Ecto neural progenitor cell (in vitro differentiated cells): Measurements from ENCODE around the gene RNF150.
"Not testable (repeated sequence)": the region's sequence is repeated elsewhere in the genome, so short reads cannot be mapped to it uniquely, and the experiment has no call there.

Experiments used
- DNase-seq: peaks from one replicate; pipeline ENCODE4 v3.0.0-alpha.2; 2018; ENCODE audit warnings: low spot score

RNF150 gene

DNA sequence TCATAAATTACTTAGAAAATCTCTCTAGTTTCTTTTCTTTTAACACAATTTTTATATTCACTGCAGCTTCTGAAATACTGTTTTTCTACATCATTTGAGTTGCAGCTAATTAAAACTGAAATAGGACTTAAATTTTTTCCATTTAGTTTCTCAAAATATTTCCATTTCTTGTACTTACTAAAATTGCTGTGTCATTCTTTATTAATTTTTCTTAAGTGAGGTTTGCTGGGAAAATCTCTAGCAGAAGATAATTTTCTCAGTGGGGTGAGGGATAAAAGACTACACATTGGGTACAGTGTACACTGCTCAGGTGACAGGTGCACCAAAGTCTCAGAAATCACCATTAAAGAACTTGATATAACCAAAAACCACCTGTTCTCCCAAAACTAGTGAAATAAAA, 57.7 kb downstream of the RNF150 start:
- DNase-seq = no peak

DNA sequence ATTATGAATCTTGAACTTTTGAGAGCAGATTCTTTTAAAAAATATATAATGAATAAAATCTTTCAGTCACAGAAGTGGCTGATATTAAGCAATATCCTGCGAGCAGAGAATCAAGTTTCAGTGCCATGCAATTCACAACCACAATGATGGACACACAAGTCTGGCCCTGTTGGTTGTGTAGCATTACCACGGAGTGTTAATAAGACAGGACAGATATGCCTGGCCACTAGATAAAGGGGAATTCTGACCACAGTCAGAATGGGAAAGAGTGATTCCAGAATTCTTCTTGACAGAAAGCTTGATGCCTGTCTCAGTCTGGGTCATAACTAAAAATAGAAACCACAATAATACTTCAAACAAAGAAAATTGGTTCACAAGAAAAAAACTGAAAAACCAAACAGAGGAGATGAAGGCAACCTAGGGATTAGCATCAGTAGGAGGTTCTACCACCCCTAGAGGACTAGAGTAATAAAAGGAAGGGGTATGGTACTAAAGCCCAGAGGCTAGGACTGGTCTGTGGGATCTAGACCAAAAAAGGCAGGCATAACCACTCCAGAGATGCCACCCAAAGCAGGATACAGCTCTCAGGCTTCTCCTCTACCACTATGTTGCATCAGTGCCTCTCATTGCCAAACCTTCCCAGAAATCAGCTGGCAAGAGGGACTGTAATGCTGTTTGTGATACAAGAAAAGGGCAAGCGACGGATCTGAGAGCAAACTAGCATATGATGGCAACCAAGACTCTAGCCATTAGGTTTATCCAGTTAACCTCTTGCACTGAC, 59.0 kb downstream of the RNF150 start:
- DNase-seq = no peak

DNA sequence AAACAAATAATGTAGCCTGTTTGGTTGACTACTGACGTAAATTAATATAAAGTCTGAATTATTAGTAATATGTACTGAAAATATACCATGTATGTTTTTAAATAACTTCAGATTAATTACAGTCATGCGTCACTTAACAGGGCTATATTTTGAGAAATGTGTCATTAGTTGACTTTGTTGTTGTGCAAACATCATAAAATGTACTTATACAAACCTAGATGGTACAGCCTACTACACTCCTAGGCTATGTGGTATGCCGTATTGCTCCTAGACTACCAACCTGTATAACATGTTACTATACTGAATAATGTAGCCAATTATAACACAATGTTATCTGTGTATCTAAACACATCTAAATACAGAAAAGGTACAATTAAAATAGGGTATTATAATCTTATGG, 66.6 kb downstream of the RNF150 start:
- DNase-seq = no peak

DNA sequence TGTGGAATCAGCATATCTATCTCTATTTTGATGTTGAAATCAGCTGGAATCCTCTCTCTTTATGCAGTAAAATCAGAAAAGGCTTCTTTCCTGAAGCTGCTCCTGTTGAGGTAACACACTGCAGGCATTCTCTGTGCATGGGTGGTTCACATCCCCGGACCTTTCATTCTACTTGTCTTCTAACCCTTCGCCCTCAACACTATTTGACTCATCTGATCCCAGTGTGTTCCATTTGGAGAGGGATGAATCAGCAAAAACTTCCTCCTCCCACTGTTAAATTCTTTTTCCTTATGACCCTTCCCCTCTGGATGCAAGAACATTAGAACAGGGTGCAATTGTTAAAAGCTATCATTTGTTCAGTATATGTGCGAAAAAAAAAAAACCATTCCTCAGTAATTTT, 67.4 kb downstream of the RNF150 start:
- DNase-seq = no peak

- DNase-seq = no peak
These were observed 70.6 kb downstream of the RNF150 start for GRCh38 chr4:141062651-141063050.

- no peak for DNase-seq
These were observed 74.4 kb downstream of the RNF150 start for GRCh38 chr4:141058591-141059512.

- DNase-seq = no peak
These were observed 75.7 kb downstream of the RNF150 start for GRCh38 chr4:141057582-141057981.

DNA sequence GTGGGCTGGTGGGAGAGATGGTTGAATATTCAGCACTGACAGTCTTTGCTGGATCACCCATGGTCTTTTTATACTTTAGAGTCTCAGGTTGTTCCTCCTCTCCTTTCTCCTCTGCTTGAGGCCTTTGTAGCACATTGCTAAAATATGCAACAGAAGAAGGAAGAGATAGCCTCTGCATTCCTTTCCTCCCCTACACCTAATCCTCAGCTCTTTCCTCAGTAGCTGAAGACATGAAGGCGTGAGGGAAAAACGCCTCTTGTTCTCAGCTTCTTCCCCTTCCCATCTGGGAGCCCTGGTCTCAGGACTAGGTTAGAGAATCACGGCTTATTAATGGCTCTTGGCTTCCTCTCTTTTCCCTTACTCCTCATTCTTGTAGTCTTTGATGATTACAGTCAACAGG, 76.8 kb downstream of the RNF150 start:
- no peak for DNase-seq

DNA sequence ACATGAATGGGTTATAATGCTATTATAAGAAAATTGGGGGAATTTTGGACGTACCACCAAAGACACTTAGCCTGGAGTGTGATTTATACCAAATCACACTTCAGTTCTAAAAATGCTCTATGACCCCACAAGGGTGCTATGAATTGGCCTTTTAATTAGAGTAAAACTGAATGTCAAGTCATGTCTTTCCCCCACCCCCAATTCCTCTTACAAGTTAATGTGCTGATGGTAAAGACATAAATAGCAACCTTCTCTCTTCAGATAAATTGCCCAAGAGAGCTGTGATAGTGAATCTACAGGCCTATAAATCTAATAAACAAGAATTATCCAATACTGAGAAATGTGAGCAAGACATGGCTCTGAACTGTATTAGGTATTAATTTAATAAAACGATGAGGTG, 78.8 kb downstream of the RNF150 start:
- DNase-seq = no peak

- not testable (repeated sequence) for DNase-seq
These were observed 82.3 kb downstream of the RNF150 start for GRCh38 chr4:141050999-141051398.

- DNase-seq = no peak
These were observed 85.9 kb downstream of the RNF150 start for GRCh38 chr4:141047228-141047884.

DNA sequence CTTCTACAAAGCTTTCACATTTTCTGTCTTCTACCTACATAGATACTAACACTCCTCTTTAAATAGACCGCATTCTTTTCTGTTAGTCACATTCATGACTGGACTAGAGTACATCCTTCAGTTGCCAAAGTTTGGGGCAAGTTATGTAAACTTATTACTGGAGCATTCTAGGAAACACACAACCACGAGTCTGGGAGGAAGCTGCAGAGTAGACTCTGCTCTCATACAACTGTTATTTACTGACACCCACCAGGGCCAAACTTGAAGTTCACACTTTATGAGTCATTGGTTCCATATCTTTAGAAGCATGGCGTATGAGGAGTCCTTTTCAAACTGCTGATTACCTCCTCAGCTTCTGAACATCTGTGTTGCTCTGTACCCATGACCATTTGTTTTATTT, 87.0 kb downstream of the RNF150 start:
- no peak for DNase-seq

DNA sequence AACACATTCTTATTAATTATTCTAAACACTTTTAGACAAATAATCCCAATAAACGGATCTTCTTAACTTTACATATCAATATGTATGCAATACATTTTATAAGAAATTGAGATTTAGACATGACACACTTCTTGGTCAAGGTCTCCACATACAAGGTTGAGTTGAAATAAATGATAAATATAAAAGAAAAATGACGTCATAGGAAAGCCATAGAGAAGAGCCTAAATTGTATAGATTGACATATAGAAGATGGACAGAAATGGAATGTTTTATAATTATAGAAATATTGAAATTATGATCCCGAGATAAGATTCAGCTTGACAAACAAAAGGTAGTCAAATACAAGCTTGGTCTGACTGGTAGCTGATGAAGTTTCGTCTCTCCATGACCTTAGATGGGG, 87.4 kb downstream of the RNF150 start:
- DNase-seq = no peak

GRCh38 chr4:141041021-141041476, 92.2 kb downstream of the RNF150 start:
- no peak for DNase-seq

- DNase-seq = no peak
These were observed 94.1 kb downstream of the RNF150 start for GRCh38 chr4:141039156-141039555.

DNA sequence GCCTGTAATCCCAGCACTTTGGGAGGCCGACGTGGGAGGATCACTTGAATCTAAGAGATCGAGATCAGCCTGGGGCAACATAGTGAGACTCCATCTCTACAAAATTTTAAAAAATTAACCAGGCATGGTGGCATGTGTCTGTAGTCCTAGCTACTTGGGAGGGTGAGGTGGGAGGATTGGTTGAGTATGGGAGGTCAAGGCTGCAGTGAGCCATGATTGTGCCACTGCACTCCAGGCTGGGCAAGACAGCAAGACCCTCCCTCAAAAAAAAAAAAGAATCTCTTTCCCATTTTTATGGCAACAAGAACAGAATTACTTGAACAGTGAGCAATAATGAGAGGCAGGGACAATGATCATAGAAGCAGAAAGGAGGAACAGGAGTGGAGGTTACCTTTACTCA, 94.8 kb downstream of the RNF150 start:
- no peak for DNase-seq

GRCh38 chr4:141037446-141037845, 95.8 kb downstream of the RNF150 start:
- no peak for DNase-seq

DNA sequence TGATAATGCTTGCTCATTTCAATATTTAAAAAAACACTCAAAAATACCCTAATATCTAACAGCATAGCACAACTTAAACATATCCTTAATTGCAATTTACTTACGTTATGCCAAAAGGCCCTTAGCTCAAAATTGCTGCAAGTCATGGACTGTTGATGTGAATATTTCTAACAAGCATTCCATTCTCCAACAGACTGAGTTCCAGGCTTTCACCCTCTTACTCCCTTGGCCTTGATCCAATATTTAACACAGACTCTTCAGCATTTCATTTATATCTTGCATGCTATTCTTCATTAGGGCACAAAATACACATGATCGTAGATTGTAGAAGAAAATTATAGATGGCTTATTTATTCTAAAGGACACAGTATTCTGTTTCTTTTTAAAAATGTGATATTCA, 96.5 kb downstream of the RNF150 start:
- DNase-seq = no peak

DNA sequence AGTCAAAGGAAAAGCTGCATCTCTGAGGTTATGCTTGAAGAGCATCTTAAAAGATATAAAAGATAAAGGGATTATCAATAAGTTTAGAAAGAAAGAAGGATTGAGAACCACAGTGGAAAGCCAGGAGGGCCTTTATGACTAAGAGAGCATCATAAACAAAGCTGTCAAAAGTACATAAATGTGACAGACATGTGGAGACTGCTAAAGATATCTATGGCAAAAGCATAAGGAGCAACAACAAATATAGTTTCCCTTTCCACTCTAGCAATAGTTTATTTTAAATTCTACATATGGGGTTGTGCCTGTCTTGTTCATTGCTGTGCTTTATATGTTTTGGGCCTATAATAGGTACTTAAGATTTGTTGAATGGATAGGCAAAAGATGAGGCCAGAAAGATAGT, 97.3 kb downstream of the RNF150 start:
- no peak for DNase-seq

DNA sequence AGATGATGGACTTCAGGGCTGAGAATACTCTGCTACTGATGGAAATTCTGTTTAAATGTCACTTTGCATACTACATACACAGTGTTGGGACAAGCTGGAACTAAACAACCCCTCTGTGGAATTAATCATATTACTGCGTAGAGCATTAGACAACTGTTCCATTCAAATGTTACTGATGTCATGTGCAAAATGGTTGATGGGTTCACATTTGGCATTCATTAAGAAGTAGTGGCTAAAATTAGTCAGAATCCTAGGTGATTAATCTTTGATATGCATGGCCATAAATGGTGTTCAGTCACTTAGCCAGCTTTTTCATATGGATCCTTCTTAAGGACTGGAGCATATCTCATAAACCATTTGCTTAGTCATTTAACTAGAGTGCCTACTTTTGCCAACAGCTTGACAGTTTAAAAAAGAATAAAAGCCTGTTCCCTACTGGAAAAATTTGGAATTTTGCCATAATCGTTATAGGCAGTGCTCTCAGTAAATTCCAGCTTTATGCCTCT, 105.2 kb downstream of the RNF150 start:
- no peak for DNase-seq

DNA sequence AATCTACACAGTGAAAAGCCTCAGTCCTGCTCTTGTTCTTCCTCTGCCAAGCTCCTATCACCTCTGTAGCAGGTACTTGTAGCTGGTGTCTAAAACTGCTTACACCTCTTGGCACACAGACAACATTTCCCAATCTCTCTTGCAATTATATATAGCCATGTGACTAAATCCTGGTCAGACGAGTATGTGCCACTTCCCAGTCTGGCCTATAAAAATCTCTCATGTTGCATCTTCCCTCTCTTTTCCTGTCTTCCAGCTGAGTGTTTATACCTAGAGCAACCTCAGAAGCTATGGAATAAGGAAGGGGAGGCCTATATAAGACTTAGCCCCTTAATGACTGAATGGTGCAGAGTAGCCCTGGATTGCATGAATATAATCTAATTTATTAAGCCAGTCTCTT, 105.8 kb downstream of the RNF150 start:
- no peak for DNase-seq

- no peak for DNase-seq
These were observed 106.4 kb downstream of the RNF150 start for GRCh38 chr4:141026900-141027299.
